GM19397 (cell line): ENCODE data around the gene DPP3.
"Not testable (repeated sequence)": the region's sequence is repeated elsewhere in the genome, so short reads cannot be mapped to it uniquely, and the experiment has no call there.

Experiments
- ATAC-seq: cut with Tn5 transposase; IDR thresholded peaks from one replicate; pipeline ENCODE4 v1.9.1; 2021; ENCODE audit warnings: mild to moderate bottlenecking, moderate library complexity; ENCODE audit not compliant: unreplicated experiment

The DPP3 gene, protein sequence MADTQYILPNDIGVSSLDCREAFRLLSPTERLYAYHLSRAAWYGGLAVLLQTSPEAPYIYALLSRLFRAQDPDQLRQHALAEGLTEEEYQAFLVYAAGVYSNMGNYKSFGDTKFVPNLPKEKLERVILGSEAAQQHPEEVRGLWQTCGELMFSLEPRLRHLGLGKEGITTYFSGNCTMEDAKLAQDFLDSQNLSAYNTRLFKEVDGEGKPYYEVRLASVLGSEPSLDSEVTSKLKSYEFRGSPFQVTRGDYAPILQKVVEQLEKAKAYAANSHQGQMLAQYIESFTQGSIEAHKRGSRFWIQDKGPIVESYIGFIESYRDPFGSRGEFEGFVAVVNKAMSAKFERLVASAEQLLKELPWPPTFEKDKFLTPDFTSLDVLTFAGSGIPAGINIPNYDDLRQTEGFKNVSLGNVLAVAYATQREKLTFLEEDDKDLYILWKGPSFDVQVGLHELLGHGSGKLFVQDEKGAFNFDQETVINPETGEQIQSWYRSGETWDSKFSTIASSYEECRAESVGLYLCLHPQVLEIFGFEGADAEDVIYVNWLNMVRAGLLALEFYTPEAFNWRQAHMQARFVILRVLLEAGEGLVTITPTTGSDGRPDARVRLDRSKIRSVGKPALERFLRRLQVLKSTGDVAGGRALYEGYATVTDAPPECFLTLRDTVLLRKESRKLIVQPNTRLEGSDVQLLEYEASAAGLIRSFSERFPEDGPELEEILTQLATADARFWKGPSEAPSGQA

DNA sequence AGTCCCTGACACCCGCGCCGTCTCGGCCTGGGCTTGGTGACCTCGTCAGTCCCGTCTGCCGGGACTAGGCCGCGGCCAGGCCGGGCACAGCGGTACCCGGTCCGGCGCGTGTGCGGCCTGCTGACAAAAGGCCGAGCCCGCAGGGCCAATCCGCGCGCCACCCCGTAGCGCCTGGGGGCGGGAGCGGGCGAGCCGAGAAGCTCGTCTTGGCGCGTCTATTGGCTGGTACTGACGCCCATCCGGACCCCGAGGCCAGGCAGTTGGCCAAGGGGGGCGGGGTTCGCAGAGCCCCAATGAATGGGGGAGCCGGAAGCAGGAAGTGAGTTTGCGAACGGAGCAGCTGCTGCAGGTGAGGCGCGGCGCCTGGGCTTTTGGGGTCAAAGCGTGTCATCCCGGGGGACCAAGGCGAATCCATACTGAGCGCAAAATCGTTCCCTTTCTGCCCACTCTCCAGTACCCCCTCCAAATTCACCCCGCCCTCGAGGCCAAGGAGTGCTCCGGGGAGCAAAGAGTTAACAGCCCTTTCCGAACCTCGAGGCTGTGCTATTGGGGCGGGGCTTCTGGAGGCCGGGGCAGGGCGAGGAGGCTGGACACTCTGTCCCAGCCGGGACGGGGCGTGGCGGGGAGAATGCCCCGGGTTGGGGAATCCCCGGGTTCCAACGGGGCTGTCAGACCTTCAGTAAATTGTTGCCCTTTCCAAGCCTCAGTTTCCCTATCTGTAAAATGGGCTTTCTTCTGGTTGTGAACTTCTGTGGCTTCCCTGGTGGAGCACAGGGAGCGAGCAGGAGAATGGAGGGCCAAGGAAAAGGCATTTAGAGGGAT is at the start of gene DPP3:
TSS of gene DPP3 (plus strand) at position 318 of the 822 bp plus-strand sequence. CDS start 1,767 bp downstream, outside the sequence.
- peak; percentile 92 for ATAC-seq

DNA sequence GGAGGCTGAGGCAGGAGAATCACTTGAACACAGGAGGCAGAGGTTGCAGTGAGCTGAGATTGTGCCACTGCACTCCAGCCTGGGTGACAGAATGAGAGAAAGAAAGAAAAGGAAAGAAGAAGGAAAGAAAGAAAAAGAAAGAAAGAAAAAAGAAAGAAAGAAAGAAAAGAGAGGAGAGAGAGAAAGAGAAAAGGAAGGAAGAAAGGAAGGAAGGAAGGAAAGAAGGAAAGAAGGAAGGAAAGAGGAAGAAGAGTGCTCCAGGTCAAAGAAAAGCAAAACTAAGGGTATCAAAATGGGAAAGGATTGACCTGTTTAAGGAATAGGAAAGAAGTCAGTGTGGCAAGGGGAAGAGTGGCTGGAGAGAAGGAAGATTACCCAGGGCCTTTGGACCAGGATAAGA is 48.9 kb upstream of the DPP3 start:
- ATAC-seq, result not testable (repeated sequence)

DNA sequence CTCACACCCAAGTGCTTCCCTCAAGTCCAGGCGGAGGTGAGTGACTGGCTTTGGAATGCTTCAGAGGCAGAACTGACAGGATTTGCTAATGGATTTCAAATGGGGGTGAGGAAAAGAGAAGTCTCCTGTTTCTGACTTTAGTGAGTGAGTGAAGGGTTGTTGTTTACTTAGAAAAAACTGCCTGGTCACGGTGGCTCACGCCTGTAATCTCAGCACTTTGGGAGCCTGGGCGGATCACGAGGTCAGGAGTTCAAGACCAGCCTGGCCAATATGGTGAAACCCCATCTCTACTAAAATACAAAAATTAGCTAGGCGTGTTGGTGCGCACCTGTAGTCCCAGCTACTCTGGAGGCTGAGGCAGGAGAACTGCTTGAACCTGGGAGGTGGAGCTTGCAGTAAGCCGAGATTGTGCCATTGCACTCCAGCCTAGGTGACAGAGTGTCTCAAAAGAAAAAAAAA is 48.3 kb upstream of the DPP3 start:
- not testable (repeated sequence) for ATAC-seq

DNA sequence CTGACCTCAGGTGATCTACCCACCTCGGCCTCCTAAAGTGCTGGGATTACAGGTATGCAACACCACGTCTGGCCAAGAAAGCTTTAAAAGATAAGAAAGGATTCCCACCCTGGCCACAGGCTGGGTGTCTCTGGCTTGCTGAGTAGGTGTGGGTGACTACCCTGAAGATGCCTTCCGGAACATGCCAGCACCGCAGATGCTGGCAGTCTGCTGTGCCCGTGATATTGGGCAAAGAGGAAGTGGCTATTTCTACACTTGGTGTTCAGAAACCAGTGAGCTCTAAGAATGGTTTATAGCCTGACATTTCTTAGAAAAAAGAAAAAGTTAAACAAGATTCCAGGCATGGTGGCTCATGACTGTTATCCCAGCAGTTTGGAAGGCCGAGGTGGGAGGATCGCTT is 47.6 kb upstream of the DPP3 start:
- no peak for ATAC-seq

DNA sequence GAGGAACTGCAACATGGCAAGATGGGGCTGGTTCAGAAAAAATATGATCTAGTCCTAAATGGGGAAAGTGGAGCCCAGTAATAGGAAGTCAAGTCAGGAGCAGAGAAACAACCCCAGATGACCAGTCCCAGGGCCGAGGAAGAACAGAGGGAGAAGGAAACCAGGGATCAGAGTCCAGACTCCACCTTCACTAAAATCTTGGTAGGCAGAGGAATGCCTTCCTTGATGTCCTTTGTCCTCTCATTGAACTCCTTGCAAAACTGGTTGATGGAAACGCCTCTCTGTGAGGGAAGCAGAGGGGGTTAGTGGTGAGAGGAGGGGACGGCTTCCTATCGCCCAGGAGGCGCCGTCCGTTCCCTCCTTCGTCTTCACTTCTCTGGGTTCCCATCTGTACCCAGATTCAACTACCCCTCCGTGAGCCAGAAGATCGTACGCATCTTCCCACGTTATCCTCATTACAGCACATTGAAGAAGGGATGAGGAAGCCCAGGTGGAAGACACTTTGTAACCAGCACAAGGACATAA is 42.2 kb upstream of the DPP3 start:
- ATAC-seq, result peak; percentile 4

DNA sequence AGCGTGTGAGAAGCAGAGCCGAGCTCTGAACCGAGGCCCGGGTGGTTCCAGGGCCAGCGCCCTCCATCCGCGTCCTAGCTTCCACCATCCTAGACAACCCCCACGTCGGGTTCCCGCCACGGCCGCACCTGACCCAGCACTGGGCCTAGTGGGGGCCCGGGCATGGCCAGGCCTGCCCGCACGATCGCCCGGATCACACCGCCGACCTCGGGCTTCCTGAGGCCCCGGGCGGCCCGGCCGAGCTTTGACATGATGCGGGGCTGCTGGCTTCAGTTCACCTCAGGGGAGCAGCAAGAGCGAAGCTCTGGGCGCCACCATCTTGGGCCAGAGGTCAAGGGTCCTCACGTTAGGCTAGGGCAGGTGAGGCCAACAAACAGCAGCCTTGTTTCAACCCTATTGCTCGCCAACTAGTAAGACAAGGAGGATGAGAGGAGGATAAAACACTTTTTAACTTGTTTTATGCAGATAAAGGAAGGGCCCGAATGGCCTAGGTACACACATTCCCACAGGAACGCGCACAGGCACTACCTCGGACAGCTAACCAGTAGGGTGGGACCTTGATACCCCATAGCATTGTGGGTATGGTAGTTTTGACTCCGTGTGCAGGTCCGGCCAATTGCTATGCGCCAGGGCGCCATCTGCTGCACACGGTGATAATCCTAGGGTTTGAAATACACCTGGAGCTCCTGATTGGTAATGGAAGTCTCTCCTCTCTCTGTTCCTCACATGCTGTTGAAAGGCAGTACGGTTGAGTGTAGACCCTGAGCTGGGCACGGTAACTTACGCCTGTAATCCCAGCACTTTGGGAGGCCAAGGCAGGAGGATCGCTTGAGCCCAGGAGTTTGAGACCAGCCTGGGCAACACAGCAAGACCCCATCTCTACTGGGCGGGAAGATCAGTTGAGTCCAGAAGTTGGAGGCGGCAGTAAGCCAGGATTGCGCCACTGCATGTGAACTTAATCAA is 41.4 kb upstream of the DPP3 start, which contains the start of gene MRPL11:
TSS of gene MRPL11 (minus strand) at position 345 of the 963 bp plus-strand sequence. CDS start at position 251, 94 bp downstream.
- peak; percentile 84 for ATAC-seq

DNA sequence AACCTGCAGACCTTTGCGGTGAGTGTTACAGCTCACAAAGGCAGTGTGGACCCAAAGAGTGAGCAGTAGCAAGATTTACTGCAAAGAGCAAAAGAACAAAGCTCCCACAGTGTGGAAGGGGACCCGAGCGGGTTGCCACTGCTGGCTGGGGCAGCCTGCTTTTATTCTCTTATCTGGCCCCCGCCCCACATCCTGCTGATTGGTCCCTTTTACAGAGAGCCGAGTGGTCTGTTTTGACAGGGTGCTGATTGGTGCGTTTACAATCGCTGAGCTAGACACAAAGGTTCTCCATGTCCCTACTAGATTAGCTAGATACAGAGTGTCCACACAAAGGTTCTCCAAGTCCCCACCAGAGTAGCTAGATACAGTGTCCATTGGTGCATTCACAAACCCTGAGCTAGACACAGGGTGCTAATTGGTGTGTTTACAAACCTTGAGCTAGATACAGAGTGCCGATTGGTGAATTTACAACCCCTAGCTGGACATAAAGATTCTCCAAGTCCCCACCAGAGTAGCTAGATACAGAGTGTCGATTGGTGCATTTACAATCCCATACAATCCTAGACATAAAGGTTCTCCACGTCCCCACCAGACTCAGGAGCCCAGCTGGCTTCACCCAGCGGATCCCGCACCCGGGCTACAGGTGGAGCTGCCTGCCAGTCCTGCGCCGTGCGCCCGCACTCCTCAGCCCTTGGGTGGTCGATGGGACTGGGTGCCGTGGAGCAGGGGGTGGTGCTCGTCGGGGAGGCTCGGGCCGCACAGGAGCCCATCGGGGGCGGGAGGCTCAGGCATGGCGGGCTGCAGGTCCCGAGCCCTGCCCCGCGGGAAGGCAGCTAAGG is 39.9 kb upstream of the DPP3 start:
- ATAC-seq, result not testable (repeated sequence)

DNA sequence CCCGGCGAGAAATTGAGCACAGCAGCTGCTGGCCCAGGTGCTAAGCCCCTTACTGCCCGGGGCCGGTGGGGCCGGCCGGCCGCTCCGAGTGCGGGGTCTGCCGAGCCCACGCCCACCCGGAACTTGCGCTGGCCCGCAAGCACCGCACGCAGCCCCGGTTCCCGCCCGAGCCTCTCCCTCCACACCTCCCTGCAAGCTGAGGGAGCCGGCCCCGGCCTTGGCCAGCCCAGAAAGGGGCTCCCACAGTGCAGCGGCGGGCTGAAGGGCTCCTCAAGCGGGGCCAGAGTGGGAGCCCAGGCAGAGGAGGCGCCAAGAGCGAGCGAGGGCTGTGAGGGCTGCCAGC is 39.3 kb upstream of the DPP3 start:
- ATAC-seq, result not testable (repeated sequence)

DNA sequence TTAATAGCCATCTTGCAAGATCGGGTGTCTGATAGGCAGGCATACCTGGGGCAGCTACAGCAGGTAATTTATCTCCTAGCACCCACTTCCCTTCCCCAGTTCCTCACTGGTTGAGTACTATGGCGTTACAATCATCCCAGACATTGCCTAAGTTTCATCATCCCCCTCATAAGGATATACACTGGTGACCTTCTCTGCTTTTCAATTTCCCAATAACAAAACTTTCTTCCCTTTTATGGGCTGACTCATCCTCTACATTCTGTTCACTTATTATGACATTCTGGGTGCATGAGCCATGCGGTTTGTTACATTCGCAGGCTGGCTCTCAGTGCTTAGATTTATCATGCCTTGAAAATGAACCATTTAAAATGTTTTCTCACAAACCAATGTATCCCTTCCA is 36.6 kb upstream of the DPP3 start:
- no peak for ATAC-seq

DNA sequence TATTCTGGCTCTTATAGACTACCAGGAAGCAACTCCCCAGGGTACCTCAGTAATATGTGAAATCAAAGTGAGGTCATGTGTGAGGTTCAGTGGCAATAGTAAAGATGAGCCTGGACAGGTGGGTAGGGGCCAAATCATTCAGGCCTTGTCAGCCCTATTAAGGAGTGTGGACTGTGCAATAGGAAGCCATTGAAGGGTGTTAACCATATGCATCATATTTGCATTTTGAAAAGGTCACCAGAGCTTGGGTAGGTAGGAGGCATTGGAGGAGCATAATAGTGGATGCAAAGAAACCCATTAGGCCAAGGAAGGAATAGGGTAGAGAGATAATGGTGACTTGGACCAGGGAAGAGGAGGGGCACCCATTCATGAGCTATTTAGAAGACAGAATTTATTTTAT is 33.2 kb upstream of the DPP3 start:
- ATAC-seq, result no peak

DNA sequence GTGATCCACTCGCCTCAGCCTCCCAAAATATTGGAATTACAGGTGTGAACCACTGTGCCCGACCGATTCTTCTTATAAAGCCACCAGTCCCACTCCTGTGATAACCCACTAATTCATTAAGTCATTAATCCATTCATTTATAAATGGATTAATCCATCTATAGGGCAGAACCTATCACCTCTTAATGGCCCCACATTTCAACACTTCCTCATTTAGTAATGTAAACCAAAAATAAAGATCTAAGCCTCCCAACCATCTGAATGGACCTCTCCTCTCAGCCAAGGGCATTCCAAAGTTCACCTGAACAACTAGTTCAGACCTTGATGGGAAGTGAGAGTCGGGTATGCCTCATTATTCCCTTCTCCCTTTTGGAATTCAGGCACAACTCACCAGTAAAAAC is 31.7 kb upstream of the DPP3 start:
- ATAC-seq, result no peak

DNA sequence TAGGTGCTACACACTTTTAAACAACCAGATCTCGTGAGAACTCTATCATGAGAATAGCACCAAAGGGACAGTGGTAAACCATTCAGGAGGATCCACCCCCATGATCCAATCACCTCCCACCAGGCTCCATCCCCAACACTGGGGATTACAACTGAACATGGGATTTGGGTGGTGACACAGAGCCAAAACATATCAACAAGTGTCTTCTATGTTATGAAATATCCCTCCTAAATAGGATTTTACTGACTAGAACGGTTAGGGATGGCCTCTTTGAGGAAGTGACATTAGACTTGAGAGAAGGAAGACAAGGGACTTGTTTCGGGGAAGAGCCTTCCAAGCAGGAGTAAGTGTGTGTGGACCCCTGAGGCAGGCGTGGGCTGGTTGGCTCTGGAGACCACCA is 29.7 kb upstream of the DPP3 start:
- ATAC-seq, result no peak

DNA sequence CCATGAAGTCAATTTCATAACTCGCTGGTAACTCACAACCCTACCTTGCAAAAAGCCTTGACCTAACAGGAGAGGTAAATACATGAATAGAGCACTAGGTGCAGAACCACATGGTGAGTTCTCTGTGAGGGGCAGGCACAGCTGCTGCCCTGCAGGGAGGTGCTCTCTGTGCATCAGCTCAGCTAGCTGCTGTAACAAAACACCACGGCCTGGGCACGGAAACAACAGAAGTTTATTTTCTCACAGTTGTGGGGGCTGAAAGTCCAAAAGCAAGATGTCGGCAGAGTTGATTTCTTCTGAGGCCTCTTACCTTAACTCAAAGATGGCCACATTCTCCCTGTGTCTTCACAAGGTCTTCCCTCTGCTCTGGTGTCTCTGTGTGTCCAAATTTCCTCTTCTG is 28.6 kb upstream of the DPP3 start:
- no peak for ATAC-seq

DNA sequence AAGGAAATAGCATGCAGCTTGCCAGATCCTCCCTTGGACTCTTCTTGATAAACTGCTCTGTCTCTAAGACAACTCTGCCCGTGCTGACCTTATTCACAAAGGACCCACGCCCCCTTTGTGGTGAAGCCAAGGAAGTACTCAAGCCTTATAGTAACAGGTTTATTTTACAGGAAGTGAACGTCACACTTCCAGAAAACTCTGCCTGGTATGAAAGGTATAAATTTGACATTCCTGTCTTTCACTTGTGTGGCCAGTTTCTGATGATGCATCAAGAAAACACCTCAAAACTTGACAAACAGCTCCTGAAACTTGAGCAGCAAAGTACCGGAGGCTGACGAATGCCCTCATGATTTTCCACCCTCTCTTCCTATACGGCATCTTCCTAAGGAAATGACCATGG is 26.0 kb upstream of the DPP3 start:
- ATAC-seq, result no peak

DNA sequence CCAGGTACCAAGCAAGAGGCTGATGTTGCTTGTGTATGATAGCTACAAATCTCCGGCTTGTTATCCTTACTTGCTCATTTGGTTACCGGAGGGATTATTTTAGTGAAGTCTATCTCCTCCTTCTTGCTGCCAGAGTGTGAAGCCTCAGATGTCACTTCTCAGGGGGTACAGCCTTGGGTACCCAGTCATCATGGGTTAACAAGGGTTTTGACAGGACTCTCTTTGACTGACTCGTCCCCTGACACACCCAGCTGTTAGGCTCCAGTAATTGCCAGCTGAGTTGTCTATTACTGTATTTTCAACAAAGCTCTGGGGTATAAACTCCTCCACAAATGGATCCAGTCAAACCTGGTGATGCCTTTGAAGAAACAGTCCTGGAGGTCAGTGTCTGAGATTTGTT is 25.4 kb upstream of the DPP3 start:
- no peak for ATAC-seq

DNA sequence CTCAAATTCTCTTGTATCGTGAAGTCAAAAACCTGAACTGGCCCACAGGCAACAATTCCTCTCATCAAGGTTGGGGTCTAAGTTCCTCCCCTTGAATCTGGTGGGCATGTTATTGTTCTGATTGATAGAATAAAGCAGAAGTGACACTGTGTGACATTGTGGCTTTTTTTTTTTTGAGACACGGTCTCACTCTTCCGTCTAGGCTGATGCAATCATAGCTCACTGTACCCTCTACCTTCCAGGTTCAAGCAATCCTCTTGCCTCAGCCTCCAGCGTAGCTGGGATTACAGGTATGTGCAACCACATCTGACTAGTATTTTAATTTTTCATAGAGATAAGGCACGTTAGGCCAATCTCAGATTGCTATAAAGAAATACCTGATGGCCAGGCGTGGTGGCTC is 22.4 kb upstream of the DPP3 start:
- no peak for ATAC-seq

DNA sequence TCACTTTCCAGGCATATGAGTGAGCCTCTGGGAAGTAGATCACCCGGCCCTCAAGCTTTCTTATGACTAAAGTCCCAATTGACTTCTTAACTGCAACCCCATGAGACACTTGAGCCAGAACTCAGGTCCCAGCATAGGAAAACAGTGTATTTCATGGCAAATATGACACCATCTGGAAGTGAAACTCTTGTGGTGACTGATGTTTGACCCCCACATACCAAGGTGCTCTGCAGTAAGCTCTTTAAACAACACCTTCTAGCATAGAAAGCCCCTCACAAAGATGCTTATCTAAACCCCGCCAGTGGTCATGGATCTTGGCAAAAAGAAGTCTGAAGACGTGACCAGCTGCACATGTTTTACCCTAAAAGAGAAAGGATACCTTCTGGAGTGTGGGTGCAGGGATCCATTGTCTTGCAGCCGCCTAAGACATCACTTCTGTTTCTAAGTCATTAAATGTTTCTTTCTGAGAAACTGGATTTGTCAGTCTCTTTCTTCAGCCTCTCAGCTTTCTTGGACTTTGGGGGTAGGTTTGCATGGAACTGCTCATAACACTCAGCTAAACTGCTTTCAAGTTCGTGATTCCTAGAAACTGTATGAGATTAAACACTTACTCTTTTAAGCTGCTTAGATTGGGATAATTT is 21.0 kb upstream of the DPP3 start:
- no peak for ATAC-seq

DNA sequence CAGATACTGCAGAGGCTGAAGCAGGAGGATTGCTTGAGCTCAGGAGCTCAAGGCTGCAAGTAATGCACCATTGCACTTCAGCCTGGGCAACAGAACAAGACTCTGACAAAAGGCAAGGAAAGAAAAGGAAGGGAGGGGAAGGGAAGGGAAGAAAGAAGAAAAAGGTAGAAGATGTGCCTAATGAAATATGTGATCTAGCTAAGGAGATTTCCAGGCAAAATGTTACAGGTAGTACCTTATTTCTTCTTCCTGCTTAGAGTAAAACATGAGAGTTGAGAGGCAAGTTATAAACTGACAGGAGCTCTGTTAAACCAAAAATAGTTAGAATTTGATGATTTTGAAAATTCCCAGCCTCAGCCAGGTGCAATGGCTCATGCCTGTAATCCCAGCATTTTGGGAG is 18.2 kb upstream of the DPP3 start:
- no peak for ATAC-seq

DNA sequence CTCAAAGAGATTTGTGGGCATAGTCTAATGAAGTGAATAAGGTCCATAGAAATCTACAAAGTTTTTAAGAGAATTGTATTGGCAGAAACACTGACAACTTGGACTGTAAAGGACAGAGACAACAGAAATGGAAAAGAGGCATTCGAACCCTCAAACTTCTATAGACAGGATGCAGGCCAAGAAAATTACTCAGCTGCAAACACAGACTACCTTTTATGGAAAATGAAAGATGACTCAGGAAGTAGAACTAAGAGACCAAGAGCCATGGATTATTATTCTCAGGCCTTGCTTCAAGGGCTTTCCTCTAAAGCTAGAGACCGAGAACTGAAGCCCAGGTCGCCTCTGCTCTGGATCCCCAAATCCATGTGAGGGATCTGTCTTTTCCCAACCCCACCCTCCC is 17.3 kb upstream of the DPP3 start:
- no peak for ATAC-seq
